Activated B cell treated with CpG ODN at 0.5 μM for 24 hours (primary cell): ENCODE results near the gene FRMPD1. TPM values are rescaled to one million over a fixed set of nuclear protein-coding genes. Genes with fewer than 3 reads are reported as not detected.

Source experiments
- ATAC-seq: fragments of 200-7000 bp; cut with Tn5 transposase; one replicate; pipeline ENCODE4 v1.10.0; 2021; ENCODE audit warnings: low read depth, mild to moderate bottlenecking, moderate library complexity
- CTCF ChIA-PET: fragments of 350-600 bp; sonication (Branson Sonifier 250); formaldehyde crosslinking; loops from one replicate; lab custom pipeline; 2021; ENCODE audit warnings: antibody characterized with exemption; lab: Charles Lee
- POLR2A ChIA-PET: fragments of 350-600 bp; sonication (Branson Sonifier 250); formaldehyde crosslinking; loops from one replicate; lab custom pipeline; 2021; ENCODE audit warnings: antibody characterized with exemption; lab: Charles Lee
- DNase-seq: peaks from one replicate; pipeline ENCODE4 v3.0.0; 2022
- H3K27ac Mint-ChIP-seq: one replicate; pipeline ENCODE4 v1.8.0; 2020; ENCODE audit warnings: mixed read lengths
- H3K27me3 Mint-ChIP-seq: one replicate; pipeline ENCODE4 v1.8.0; 2021; ENCODE audit warnings: mixed read lengths
- H3K36me3 Mint-ChIP-seq: one replicate; pipeline ENCODE4 v1.8.0; 2021; ENCODE audit warnings: low read depth, mixed read lengths
- H3K4me1 Mint-ChIP-seq: one replicate; pipeline ENCODE4 v1.8.0; 2021; ENCODE audit warnings: mixed read lengths
- H3K4me3 Mint-ChIP-seq: one replicate; pipeline ENCODE4 v1.8.0; 2020; ENCODE audit warnings: mild to moderate bottlenecking, mixed read lengths
- H3K9me3 Mint-ChIP-seq: one replicate; pipeline ENCODE4 v1.8.0; 2020; ENCODE audit warnings: mixed read lengths
- intact Hi-C: fragments of 100-400 bp; cut with micrococcal nuclease; formaldehyde crosslinking; loops from one replicate; pipeline ENCODE4 v1.15.1; 2024
- total RNA-seq: library from RNA; stranded (reverse); gene quantifications from 2 replicates; pipeline ENCODE4 v1.2.3, GENCODE V29; 2022
- TF ChIP-seq, protein P1 (sequence below): fragments of 200-600 bp; IDR thresholded peaks from one replicate; pipeline ENCODE4 v1.8.0; 2022; ENCODE audit warnings: antibody characterized with exemption, mild to moderate bottlenecking

The FRMPD1 gene
- total RNA-seq, 1 donor from 2014 or later, result 0.07 TPM

DNA sequence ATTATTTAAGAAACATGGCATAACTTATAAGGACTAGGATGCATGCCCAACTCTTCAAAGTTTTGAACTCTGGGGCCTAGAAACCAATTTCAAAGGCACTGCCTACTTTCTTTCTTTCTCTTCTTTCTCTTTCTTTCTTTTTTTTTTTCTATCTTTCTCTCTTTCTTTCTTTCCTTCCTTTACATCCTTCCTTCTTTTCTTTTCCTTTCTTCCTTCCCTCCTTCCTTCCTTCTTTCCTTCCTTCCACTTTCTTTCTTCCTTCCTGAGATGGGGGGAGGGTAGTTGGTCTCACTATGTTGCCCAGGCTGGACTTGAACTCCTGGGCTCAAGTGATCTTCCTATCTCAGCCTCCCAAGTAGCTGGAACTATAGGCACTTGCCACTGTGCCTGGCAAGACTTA lies 42.5 kb upstream of the FRMPD1 start:
- ChIA-PET CTCF (no interaction called here), POLR2A (no interaction called here)
- H3K9me3 Mint-ChIP-seq, result no peaks in the 10 kb centered on the region
- H3K27ac Mint-ChIP-seq, result no peak overlapping the region
- H3K4me3 Mint-ChIP-seq, result no peak overlapping the region
- intact Hi-C loops, result no loop called here
- ATAC-seq (no peak), DNase-seq (no peak)
- peaks cover 20% of the 10 kb centered on the region for H3K27me3 Mint-ChIP-seq
- no peaks in the 10 kb centered on the region for H3K36me3 Mint-ChIP-seq
- no peaks in the 10 kb centered on the region for H3K4me1 Mint-ChIP-seq
- TF ChIP-seq, protein P1, sequence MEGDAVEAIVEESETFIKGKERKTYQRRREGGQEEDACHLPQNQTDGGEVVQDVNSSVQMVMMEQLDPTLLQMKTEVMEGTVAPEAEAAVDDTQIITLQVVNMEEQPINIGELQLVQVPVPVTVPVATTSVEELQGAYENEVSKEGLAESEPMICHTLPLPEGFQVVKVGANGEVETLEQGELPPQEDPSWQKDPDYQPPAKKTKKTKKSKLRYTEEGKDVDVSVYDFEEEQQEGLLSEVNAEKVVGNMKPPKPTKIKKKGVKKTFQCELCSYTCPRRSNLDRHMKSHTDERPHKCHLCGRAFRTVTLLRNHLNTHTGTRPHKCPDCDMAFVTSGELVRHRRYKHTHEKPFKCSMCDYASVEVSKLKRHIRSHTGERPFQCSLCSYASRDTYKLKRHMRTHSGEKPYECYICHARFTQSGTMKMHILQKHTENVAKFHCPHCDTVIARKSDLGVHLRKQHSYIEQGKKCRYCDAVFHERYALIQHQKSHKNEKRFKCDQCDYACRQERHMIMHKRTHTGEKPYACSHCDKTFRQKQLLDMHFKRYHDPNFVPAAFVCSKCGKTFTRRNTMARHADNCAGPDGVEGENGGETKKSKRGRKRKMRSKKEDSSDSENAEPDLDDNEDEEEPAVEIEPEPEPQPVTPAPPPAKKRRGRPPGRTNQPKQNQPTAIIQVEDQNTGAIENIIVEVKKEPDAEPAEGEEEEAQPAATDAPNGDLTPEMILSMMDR, result no peak

DNA sequence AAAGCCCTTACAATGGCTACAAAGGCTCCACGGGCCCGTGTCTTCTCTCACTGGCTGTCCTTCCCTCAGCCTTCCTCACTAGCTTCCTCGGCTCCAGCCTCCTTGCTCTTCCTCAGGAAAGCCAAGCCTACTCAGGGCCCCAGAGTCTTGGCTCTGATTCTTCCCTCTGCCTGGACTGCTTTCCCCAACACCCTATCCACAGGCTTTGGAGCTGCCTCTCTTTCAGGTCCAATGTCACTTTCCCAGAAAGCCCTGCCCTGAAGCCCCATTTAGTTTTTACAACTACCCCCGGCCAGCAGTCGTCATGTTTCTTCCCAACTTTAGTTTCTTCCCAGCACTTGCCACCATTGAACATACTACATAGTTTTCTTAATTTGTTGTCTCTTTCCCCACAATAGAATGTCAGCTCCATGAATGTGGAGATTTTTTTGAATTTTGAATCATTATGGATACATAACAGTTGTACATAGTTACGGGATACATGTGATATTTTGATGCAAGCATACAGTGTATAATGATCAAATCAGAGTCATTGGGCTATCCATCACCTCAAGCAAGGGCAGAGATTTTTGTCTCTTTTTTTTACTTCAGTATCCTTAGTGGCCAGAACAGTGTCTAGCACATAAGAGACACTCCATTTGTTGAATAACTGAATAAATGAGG lies 40.9 kb upstream of the FRMPD1 start:
- Mint-ChIP-seq H3K27me3 (peaks cover 13% of the 10 kb centered on the region), H3K27ac (no peak overlapping the region), H3K4me1 (no peaks in the 10 kb centered on the region), H3K4me3 (no peak overlapping the region), H3K9me3 (no peaks in the 10 kb centered on the region), H3K36me3 (no peaks in the 10 kb centered on the region)
- no peak for DNase-seq
- ChIA-PET POLR2A (interaction anchor here (0.6 kb wide), 1 partner anchor 17 kb away, joined by 7 read pairs; no protein-coding TSS in a partner anchor), CTCF (no interaction called here)
- TF ChIP-seq, protein P1, result no peak
- no peak for ATAC-seq
- intact Hi-C loops, result no loop called here

DNA sequence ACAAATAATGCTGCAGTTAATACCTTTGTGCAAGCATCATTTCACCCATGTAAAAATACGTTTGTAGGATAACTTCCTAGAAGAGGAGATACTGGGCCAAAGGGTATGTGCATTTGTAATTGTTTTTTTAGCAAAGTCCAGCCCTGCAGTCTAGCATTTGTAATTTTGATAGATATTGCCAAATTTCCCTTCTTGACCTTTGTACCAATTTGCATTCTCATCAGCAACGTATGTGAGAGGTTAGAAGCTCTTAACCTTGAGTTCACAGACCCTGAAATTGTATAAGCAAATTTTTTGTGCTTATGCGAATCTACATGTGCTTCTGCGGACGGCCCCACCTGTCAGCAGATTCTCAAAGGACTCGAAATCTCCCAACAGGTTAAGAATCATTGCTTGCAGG lies 39.7 kb upstream of the FRMPD1 start:
- TF ChIP-seq, protein P1, result no peak
- intact Hi-C loops, result no loop called here
- Mint-ChIP-seq H3K9me3 (no peaks in the 10 kb centered on the region), H3K4me1 (no peaks in the 10 kb centered on the region), H3K36me3 (no peaks in the 10 kb centered on the region), H3K27me3 (peaks cover 11% of the 10 kb centered on the region), H3K27ac (no peak overlapping the region), H3K4me3 (no peak overlapping the region)
- ATAC-seq (no peak), DNase-seq (no peak)
- CTCF ChIA-PET, result no interaction called here
- POLR2A ChIA-PET, result no interaction called here

DNA sequence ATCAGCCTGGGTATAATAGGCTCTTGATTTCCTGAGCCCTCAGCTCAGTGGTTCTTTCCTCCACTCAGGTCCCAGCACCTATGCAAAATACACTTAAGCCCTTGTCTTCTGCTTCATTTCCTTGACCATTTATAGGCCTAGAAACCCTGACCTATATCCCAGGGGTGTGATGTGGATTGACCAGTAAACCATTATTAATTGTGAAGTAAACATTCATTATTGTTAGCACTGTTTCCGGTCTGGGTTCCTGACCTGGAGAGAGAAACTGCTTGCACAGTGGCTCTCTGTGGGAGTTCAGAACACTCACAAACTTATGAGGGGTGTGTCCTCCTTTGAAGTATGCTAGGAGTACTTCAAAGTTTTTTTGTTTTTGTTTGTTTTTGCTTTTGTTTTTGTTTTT lies 38.8 kb upstream of the FRMPD1 start:
- ATAC-seq (no peak), DNase-seq (no peak)
- H3K4me3 Mint-ChIP-seq, result no peak overlapping the region
- H3K36me3 Mint-ChIP-seq, result no peaks in the 10 kb centered on the region
- no peak overlapping the region for H3K27ac Mint-ChIP-seq
- no peaks in the 10 kb centered on the region for H3K9me3 Mint-ChIP-seq
- POLR2A ChIA-PET, result no interaction called here
- intact Hi-C loops, result no loop called here
- TF ChIP-seq, protein P1, result no peak
- H3K27me3 Mint-ChIP-seq, result peaks cover 6% of the 10 kb centered on the region
- CTCF ChIA-PET, result no interaction called here
- H3K4me1 Mint-ChIP-seq, result no peaks in the 10 kb centered on the region

DNA sequence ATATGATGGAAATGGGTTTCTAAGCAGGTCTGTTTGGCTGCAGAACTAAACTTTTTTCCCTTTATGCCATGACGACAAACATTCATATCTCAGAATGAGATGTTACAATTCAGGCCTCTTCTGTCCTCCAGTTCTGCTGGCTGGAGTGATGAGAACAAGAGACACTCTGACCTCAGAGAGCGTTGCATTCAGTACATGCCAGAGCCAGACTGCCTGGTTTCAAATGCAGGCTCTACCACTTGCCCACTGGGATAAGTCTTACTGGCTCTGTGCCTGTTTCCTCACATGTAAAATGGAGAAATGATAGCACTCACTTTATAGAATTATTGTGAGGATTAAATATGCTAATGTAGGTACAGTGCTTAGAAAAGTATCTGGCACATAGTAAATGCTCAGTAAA lies 33.6 kb upstream of the FRMPD1 start:
- Mint-ChIP-seq H3K27me3 (no peaks in the 10 kb centered on the region), H3K4me1 (no peaks in the 10 kb centered on the region), H3K36me3 (no peaks in the 10 kb centered on the region)

More for the DNA sequence above, 33.6 kb upstream of the FRMPD1 start:
- H3K27ac Mint-ChIP-seq, result no peak overlapping the region
- POLR2A ChIA-PET, result no interaction called here
- no peak overlapping the region for H3K4me3 Mint-ChIP-seq
- CTCF ChIA-PET, result no interaction called here
- TF ChIP-seq, protein P1, result no peak
- ATAC-seq (no peak), DNase-seq (no peak)
- H3K9me3 Mint-ChIP-seq, result no peaks in the 10 kb centered on the region
- intact Hi-C loops, result no loop called here
